T-cell (primary cell): Measurements from ENCODE around the gene BAD. TPM values are rescaled to one million over a fixed set of nuclear protein-coding genes. Genes with fewer than 3 reads are reported as not detected.
A peak's percentile ranks its signal among the peaks of the same experiment; 100 is the strongest.

ENCODE experiments used
- ATAC-seq, 4 experiments: fragments of 200-7000 bp in 3 of 4; fragments of 150-1000 bp in 1 of 4; cut with Tn5 transposase; replicated peaks in 1 of 4; 1 replicate in 3 of 4; 2 replicates in 1 of 4; pipeline ENCODE4 v1.10.0; 2021; ENCODE audit warnings: moderate library complexity in 3 of 4, mild to moderate bottlenecking in 2 of 4, moderate number of reproducible peaks in 1 of 4
- CTCF ChIA-PET, 2 donors: fragments of 300-600 bp; sonication (Branson Sonifier 250); formaldehyde crosslinking; loops; one replicate each; lab custom pipeline; 2022; ENCODE audit warnings: antibody characterized with exemption in 2 of 2; lab: Charles Lee
- POLR2A ChIA-PET, 2 donors: fragments of 300-600 bp; sonication (Branson Sonifier 250); formaldehyde crosslinking; loops; one replicate each; lab custom pipeline; 2022; ENCODE audit warnings: antibody characterized with exemption in 2 of 2; lab: Charles Lee
- DNase-seq, 35 experiments: peaks; one replicate each; pipeline versions ENCODE4 v3.0.0 to v3.0.0-alpha.2; 2013 to 2023
- H3K27ac ChIP-seq: one replicate; pipeline ENCODE4 v1.5.1; 2013; ENCODE audit warnings: low read length
- H3K27me3 ChIP-seq, 2 experiments: replicated peaks in 1 of 2; 1 replicate in 1 of 2; 2 replicates in 1 of 2; pipeline versions ENCODE4 v1.6.1 to v1.7.0; 2013; ENCODE audit warnings: low read length in 1 of 2, mixed read lengths in 1 of 2; ENCODE audit not compliant: control insufficient read depth in 2 of 2, insufficient read depth in 2 of 2; ENCODE audit errors: extremely low read depth in 1 of 2
- H3K36me3 ChIP-seq, 2 donors: 1 replicate in 1 of 2; 2 replicates in 1 of 2; pipeline versions ENCODE4 v1.6.1 to v1.7.0; 2013; ENCODE audit warnings: low read length in 1 of 2; ENCODE audit not compliant: control insufficient read depth in 2 of 2, insufficient read depth in 1 of 2; ENCODE audit errors: extremely low read depth in 1 of 2
- H3K4me1 ChIP-seq, 2 experiments: 1 replicate in 1 of 2; 2 replicates in 1 of 2; pipeline versions ENCODE4 v1.6.1 to v1.7.0; 2013; ENCODE audit warnings: low read length in 2 of 2, mixed read lengths in 1 of 2; ENCODE audit not compliant: insufficient read depth in 2 of 2, control insufficient read depth in 1 of 2; ENCODE audit errors: extremely low read depth in 1 of 2
- H3K4me3 ChIP-seq, 2 donors: 1 replicate in 1 of 2; 2 replicates in 1 of 2; pipeline versions ENCODE4 v1.5.1 to v1.7.0; 2013; ENCODE audit warnings: mild to moderate bottlenecking in 2 of 2, low read length in 1 of 2, moderate library complexity in 1 of 2; ENCODE audit not compliant: control insufficient read depth in 1 of 2; ENCODE audit errors: extremely low read depth in 1 of 2
- H3K9me3 ChIP-seq: 2 replicates; pipeline ENCODE4 v1.7.0; 2013
- H3K27ac Mint-ChIP-seq, 2 donors: one replicate each; pipeline ENCODE4 v1.8.0; 2020 to 2021; ENCODE audit warnings: mild to moderate bottlenecking in 2 of 2, mixed read lengths in 2 of 2
- H3K27me3 Mint-ChIP-seq, 2 donors: one replicate each; pipeline ENCODE4 v1.8.0; 2021 to 2022; ENCODE audit warnings: mixed read lengths in 2 of 2
- H3K36me3 Mint-ChIP-seq: one replicate; pipeline ENCODE4 v1.8.0; 2021; ENCODE audit warnings: mixed read lengths
- H3K4me1 Mint-ChIP-seq, 3 donors: one replicate each; pipeline ENCODE4 v1.8.0; 2020 to 2022; ENCODE audit warnings: mixed read lengths in 3 of 3, mild to moderate bottlenecking in 1 of 3
- H3K4me3 Mint-ChIP-seq, 3 donors: one replicate each; pipeline ENCODE4 v1.8.0; 2020 to 2022; ENCODE audit warnings: mild to moderate bottlenecking in 3 of 3, mixed read lengths in 3 of 3, moderate library complexity in 3 of 3
- H3K9me3 Mint-ChIP-seq, 3 donors: one replicate each; pipeline ENCODE4 v1.8.0; 2020 to 2022; ENCODE audit warnings: mixed read lengths in 3 of 3
- WGBS: methylation state at CpG from one replicate; pipeline ENCODE4 v1.1.5; 2013; ENCODE audit warnings: missing lambda C conversion rate; ENCODE audit not compliant: insufficient coverage; 5-methylcytosine and 5-hydroxymethylcytosine counted together
- total RNA-seq, 35 experiments: library from RNA in 6 of 35; stranded (reverse) in 6 of 35; fragments of 120-200 nt in 1 of 35; gene quantifications; one replicate each; pipeline versions ENCODE4 v1.2.1 to v1.2.4 and lab custom pipeline; 2013 to 2026

The BAD gene
- total RNA-seq, 5 donors from 2014 or later (not counting 1 experiment from before 2014, with no cell fraction given) = 17.5 to 37.7 (median 29.1) TPM

DNA sequence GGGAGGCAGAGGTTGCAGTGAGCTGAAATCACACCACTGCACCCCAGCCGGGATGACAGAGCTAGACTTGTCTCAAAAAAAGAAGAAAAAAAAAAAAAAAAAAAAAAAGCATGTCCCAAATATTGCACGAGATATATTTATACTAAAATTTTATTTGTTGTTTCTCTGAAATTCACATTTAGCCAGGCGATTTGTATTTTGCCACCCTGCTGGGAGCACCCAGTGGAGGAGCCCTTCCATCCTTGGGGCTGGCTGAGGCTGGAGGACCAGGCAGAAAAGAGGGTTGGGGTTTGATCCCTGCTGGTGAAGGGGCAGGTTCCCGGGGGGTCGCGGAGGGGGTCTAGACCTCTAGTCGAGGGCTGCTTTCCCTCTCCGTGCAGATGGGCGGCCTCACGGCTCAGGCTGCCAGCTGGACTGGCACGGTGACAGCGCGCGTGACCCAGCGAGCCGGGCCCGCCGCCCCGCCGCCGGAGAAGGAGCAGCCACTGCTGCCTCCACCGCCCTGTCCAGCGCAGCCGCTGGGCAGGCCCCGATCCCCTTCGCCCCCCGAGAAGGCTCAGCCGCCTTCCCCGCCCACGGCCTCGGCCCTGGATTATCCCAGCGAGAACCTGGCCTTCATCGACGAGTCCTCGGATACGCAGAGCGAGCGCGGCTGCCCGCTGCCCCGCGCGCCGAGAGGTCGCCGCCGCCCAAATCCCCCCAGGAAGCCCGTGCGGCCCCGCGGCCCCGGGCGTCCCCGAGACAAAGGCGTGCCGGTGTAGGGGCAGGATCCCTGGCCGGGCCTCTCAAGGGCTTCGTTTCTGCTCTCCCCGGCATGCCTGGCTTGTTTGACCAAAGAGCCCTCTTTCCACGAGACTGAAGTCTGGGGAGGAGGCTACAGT, 14.7 kb upstream of the BAD start:
- H3K9me3 ChIP-seq = no peaks in the 10 kb centered on the region
- Mint-ChIP-seq H3K4me1 (peaks cover 28 to 37% (median 30%) of the 10 kb centered on the region in 3 donors), H3K36me3 (no peaks in the 10 kb centered on the region), H3K27me3 (peaks cover 44 to 70% of the 10 kb centered on the region in 2 donors), H3K27ac (peak overlapping the region in 1 of 2 donors; percentile 23), H3K4me3 (peak overlapping the region; percentile 44 to 78 (median 58)), H3K9me3 (no peaks in the 10 kb centered on the region)
- WGBS = 5% methylated on average over 51 of the region's 60 CpGs
- no peaks in the 10 kb centered on the region for H3K36me3 ChIP-seq
- peaks cover 17 to 96% of the 10 kb centered on the region in 2 experiments for H3K27me3 ChIP-seq
- ChIA-PET CTCF (no interaction called here), POLR2A (interaction anchor here in 1 of 2 donors (0.6 kb wide), 1 partner anchor 112 kb away, joined by 3 read pairs; no protein-coding TSS in a partner anchor)
- peaks cover 9 to 50% of the 10 kb centered on the region in 2 experiments for H3K4me1 ChIP-seq
- ATAC-seq (no peak), DNase-seq (no peak)
- peak overlapping the region in 1 of 2 donors; percentile 54 for H3K4me3 ChIP-seq
- H3K27ac ChIP-seq = no peak overlapping the region

DNA sequence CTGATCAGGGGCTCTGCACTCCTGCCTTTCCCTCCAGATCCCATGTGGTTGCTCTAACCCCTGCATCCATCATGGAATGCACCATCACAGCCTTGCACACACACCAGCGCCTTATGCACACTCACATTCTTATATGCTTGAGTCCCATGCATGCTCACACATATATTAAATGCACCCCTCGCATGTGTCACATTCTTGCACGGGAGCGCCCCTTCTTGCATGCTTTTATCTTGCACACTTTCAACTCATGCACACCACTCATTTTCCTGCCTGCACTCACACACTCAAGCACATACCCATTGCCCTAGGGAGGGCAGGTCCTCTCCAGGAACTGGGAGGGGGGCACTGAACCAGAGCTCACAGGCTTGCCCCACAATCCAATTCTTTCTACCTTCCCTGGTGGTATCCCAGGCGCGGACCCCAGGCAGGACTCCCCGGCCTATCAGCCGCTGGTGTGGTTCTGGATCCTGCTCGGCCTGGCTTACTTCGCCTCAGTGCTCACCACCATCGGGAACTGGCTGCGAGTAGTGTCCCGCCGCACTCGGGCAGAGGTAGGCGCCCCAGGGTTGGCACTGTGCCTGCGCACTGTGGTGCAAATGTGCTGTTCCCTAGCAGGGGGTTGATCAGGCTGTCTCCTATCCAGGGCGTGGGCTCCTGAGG, 13.4 kb upstream of the BAD start:
- no peaks in the 10 kb centered on the region for H3K36me3 Mint-ChIP-seq
- 13% methylated on average over 16 of the region's 18 CpGs for WGBS
- ATAC-seq (no peak), DNase-seq (no peak)
- ChIA-PET POLR2A (interaction anchor here in 1 of 2 donors (0.6 kb wide), 1 partner anchor 1022 kb away, joined by 6 read pairs; no protein-coding TSS in a partner anchor), CTCF (no interaction called here)
- H3K27ac ChIP-seq = no peak overlapping the region
- H3K4me3 ChIP-seq = peak overlapping the region in 1 of 2 donors; percentile 32
- H3K9me3 ChIP-seq = no peaks in the 10 kb centered on the region
- H3K36me3 ChIP-seq = no peaks in the 10 kb centered on the region
- peaks cover 58 to 81% of the 10 kb centered on the region in 2 donors for H3K27me3 Mint-ChIP-seq
- no peaks in the 10 kb centered on the region for H3K9me3 Mint-ChIP-seq
- H3K4me3 Mint-ChIP-seq = peak overlapping the region in 1 of 3 donors; percentile 44
- peaks cover 17 to 98% of the 10 kb centered on the region in 2 experiments for H3K27me3 ChIP-seq
- peaks cover 9 to 43% of the 10 kb centered on the region in 2 experiments for H3K4me1 ChIP-seq
- peaks cover 24 to 34% (median 25%) of the 10 kb centered on the region in 3 donors for H3K4me1 Mint-ChIP-seq
- H3K27ac Mint-ChIP-seq = peak overlapping the region in 1 of 2 donors; percentile 20

DNA sequence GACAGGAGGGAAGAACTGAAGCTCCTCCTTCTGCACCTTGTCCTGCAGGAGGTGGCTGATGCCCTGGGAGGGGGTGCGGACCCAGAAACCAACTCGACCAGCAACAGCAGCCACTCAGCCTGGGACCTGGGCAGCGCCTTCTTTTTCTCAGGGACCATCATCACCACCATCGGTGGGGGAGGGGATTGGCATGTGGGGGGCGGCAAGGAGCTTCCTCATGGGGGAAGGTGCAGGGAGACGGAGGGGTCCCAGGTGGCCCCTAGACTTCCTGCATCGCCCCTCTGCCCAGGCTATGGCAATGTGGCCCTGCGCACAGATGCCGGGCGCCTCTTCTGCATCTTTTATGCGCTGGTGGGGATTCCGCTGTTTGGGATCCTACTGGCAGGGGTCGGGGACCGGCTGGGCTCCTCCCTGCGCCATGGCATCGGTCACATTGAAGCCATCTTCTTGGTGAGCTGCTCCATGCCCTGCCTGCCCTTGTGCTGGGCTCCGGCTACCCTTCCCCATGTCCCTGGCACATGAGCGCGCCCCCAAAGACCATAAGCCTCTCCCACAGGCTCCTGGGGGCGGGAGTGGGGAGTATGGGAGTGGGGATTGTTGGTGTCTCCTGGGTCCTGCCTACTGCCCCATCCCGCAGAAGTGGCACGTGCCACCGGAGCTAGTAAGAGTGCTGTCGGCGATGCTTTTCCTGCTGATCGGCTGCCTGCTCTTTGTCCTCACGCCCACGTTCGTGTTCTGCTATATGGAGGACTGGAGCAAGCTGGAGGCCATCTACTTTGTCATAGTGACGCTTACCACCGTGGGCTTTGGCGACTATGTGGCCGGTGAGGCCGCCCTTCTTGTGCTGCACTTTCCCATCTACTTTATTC, 12.6 kb upstream of the BAD start:
- Histone ChIP-seq H3K9me3 (no peaks in the 10 kb centered on the region), H3K36me3 (no peaks in the 10 kb centered on the region), H3K27me3 (peaks cover 17 to 98% of the 10 kb centered on the region in 2 experiments), H3K27ac (no peak overlapping the region), H3K4me1 (peaks cover 13 to 50% of the 10 kb centered on the region in 2 experiments), H3K4me3 (no peak overlapping the region)
- CTCF ChIA-PET = no interaction called here
- Mint-ChIP-seq H3K36me3 (no peaks in the 10 kb centered on the region), H3K27ac (peak overlapping the region in 1 of 2 donors; percentile 20), H3K27me3 (peaks cover 58 to 85% of the 10 kb centered on the region in 2 donors), H3K4me3 (no peak overlapping the region), H3K9me3 (no peaks in the 10 kb centered on the region), H3K4me1 (peaks cover 24 to 36% (median 25%) of the 10 kb centered on the region in 3 donors)
- POLR2A ChIA-PET = interaction anchor here in 1 of 2 donors (0.6 kb wide), 1 partner anchor 1023 kb away, joined by 6 read pairs; no protein-coding TSS in a partner anchor
- DNase-seq (no peak), ATAC-seq (no peak)
- WGBS = 11% methylated on average over 26 of the region's 34 CpGs

DNA sequence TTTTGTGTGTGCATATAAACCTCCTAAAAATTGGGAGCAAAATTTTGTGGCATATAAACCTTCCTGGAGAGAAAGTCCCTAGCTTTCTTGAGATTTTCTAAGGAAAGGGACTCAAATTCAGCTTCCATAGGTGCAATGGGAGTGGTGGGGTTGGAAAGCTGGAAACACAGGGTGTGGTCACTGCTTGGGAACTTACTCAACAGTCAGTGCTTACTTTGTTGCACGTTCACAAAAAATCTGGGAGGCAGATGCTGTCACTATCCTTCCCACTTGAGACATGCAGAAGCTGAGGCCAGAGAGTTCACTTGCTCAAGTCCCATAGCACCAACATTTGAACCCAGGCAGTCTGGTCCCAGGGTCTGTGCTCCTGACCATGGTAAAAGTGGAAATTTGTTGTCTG, 11.8 kb upstream of the BAD start:
- Mint-ChIP-seq H3K27ac (no peak overlapping the region), H3K27me3 (peaks cover 58 to 79% of the 10 kb centered on the region in 2 donors), H3K36me3 (no peaks in the 10 kb centered on the region), H3K9me3 (no peaks in the 10 kb centered on the region), H3K4me1 (peaks cover 24 to 33% (median 24%) of the 10 kb centered on the region in 3 donors), H3K4me3 (no peak overlapping the region)
- ATAC-seq (no peak), DNase-seq (no peak)
- WGBS = 89% methylated on average over 1 of the region's 1 CpG
- CTCF ChIA-PET = no interaction called here
- H3K27ac ChIP-seq = no peak overlapping the region
- H3K9me3 ChIP-seq = no peaks in the 10 kb centered on the region
- peaks cover 13 to 47% of the 10 kb centered on the region in 2 experiments for H3K4me1 ChIP-seq
- no peak overlapping the region for H3K4me3 ChIP-seq
- POLR2A ChIA-PET = no interaction called here
- peaks cover 17 to 91% of the 10 kb centered on the region in 2 experiments for H3K27me3 ChIP-seq
- no peaks in the 10 kb centered on the region for H3K36me3 ChIP-seq

DNA sequence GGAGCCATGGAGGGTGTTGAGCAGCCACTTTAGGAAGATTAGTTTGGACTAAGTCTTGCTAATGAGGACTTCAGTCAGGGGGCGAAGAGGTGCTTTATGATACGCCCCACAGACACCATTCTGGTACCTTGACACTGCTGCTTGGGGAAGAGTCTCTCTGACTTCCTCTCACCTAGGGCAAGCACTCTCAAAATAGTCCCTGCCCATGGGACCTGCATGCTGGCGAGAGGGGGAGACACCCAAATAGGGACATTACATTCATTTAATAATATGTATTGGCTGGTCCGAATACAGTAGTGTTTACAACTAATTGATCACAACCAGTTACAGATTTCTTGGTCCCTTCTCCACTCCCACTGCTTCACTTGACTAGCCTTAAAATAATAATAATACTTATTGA, 11.3 kb upstream of the BAD start:
- WGBS = no CpG with 5 or more reads among the region's 4 CpGs
- Histone ChIP-seq H3K36me3 (no peaks in the 10 kb centered on the region), H3K27me3 (peaks cover 20 to 91% of the 10 kb centered on the region in 2 experiments), H3K4me1 (peaks cover 13 to 46% of the 10 kb centered on the region in 2 experiments), H3K27ac (no peak overlapping the region), H3K4me3 (no peak overlapping the region), H3K9me3 (no peaks in the 10 kb centered on the region)
- H3K36me3 Mint-ChIP-seq = no peaks in the 10 kb centered on the region
- H3K4me1 Mint-ChIP-seq = peaks cover 22 to 31% (median 24%) of the 10 kb centered on the region in 3 donors
- POLR2A ChIA-PET = no interaction called here
- peaks cover 56 to 78% of the 10 kb centered on the region in 2 donors for H3K27me3 Mint-ChIP-seq
- no peak for DNase-seq
- no peak for ATAC-seq
- no peaks in the 10 kb centered on the region for H3K9me3 Mint-ChIP-seq
- no peak overlapping the region for H3K4me3 Mint-ChIP-seq
- H3K27ac Mint-ChIP-seq = no peak overlapping the region
- CTCF ChIA-PET = no interaction called here
